ENCODE results near the gene HLA-DPB1.
"Not testable (repeated sequence)": the region's sequence is repeated elsewhere in the genome, so short reads cannot be mapped to it uniquely, and the experiment has no call there.

The HLA-DPB1 gene

GRCh38 chr6:33057222-33058150 is 18.3 kb upstream of the HLA-DPB1 start:
- ChIA-PET POLR2A (no interaction called here), CTCF (interaction anchor here (0.9 to 1.5 kb wide), 2 partner anchors 10 to 124 kb away, joined by 3 read pairs; no protein-coding TSS in a partner anchor)
- DNase-seq (ENCODE audit: low read depth, low spot score), result no peak
- H3K4me3 ChIP-seq (ENCODE audit: low read depth, low read length), result no peak overlapping the region
- TF ChIP-seq CTCF (IDR thresholded peaks at IDR 0.05; ENCODE audit: insufficient read depth, low read length, missing control alignments), result no peak

GRCh38 chr6:33061987-33062386 is 13.8 kb upstream of the HLA-DPB1 start:
- DNase-seq (ENCODE audit: low read depth, low spot score), result no peak
- no peak for TF ChIP-seq CTCF (IDR thresholded peaks at IDR 0.05; ENCODE audit: insufficient read depth, low read length, missing control alignments)
- POLR2A ChIA-PET, result no interaction called here
- CTCF ChIA-PET, result interaction anchor here (1.0 to 1.4 kb wide), 4 partner anchors 10 to 187 kb away, joined by 3 to 4 read pairs (median 3); no protein-coding TSS in a partner anchor
- H3K4me3 ChIP-seq (ENCODE audit: low read depth, low read length), result no peak overlapping the region

GRCh38 chr6:33063435-33063834 is 12.4 kb upstream of the HLA-DPB1 start:
- H3K4me3 ChIP-seq (ENCODE audit: low read depth, low read length); CTCF ChIA-PET; POLR2A ChIA-PET; DNase-seq (ENCODE audit: low read depth, low spot score): not testable (repeated sequence)

- TF ChIP-seq CTCF (IDR thresholded peaks at IDR 0.05; ENCODE audit: insufficient read depth, low read length, missing control alignments), result no peak
- ChIA-PET POLR2A (no interaction called here), CTCF (no interaction called here)
- H3K4me3 ChIP-seq (ENCODE audit: low read depth, low read length), result no peak overlapping the region
- no peak for DNase-seq (ENCODE audit: low read depth, low spot score)
These were observed 11.1 kb upstream of the HLA-DPB1 start for GRCh38 chr6:33064723-33065122.

- DNase-seq (ENCODE audit: low read depth, low spot score), result no peak
- no peak for TF ChIP-seq CTCF (IDR thresholded peaks at IDR 0.05; ENCODE audit: insufficient read depth, low read length, missing control alignments)
- ChIA-PET POLR2A (no interaction called here), CTCF (interaction anchor here (0.8 kb wide), 1 partner anchor 51 kb away, joined by 4 read pairs; no protein-coding TSS in a partner anchor)
- H3K4me3 ChIP-seq (ENCODE audit: low read depth, low read length), result no peak overlapping the region
These were observed 10.5 kb upstream of the HLA-DPB1 start for GRCh38 chr6:33065312-33065711.

GRCh38 chr6:33066917-33067521 is 8.8 kb upstream of the HLA-DPB1 start:
- ChIA-PET POLR2A (no interaction called here), CTCF (interaction anchor here (0.7 kb wide), 1 partner anchor 52 kb away, joined by 3 read pairs; no protein-coding TSS in a partner anchor)
- no peak for DNase-seq (ENCODE audit: low read depth, low spot score)
- no peak for TF ChIP-seq CTCF (IDR thresholded peaks at IDR 0.05; ENCODE audit: insufficient read depth, low read length, missing control alignments)
- no peak overlapping the region for H3K4me3 ChIP-seq (ENCODE audit: low read depth, low read length)

Data from AG04449 (cell line).